Skeletal muscle satellite cell (primary cell): ENCODE data around the gene TMEM213. TPM values are rescaled to one million over a fixed set of nuclear protein-coding genes. Genes with fewer than 3 reads are reported as not detected.

ENCODE experiments used
- H3K27me3 ChIP-seq: 2 replicates; pipeline ENCODE4 v1.7.0; 2013; ENCODE audit warnings: low read length; ENCODE audit not compliant: control insufficient read depth, insufficient read depth
- H3K36me3 ChIP-seq: 2 replicates; pipeline ENCODE4 v1.7.0; 2013; ENCODE audit warnings: mild to moderate bottlenecking, control low read depth, low read length; ENCODE audit not compliant: insufficient read depth
- H3K4me1 ChIP-seq: 2 replicates; pipeline ENCODE4 v1.7.0; 2013; ENCODE audit warnings: low read length; ENCODE audit not compliant: control insufficient read depth, insufficient read depth
- H3K4me2 ChIP-seq: 2 replicates; pipeline ENCODE4 v1.7.0; 2013; ENCODE audit warnings: mild to moderate bottlenecking, low read length
- H3K4me3 ChIP-seq: 2 replicates; pipeline ENCODE4 v1.7.0; 2013; ENCODE audit warnings: low read length
- H3K9ac ChIP-seq: 2 replicates; pipeline ENCODE4 v1.7.0; 2013; ENCODE audit warnings: mild to moderate bottlenecking, low read depth, low read length, moderate library complexity
- H3K9me3 ChIP-seq: replicated peaks from 2 replicates; pipeline ENCODE4 v1.7.0; 2013; ENCODE audit warnings: mild to moderate bottlenecking, control low read depth, low read length
- small RNA-seq: library from RNA; depleted of rRNA; stranded (forward); fragments of <200 nt; gene quantifications from one replicate; pipeline ENCODE3, GENCODE V24; 2012

TMEM213 gene

DNA sequence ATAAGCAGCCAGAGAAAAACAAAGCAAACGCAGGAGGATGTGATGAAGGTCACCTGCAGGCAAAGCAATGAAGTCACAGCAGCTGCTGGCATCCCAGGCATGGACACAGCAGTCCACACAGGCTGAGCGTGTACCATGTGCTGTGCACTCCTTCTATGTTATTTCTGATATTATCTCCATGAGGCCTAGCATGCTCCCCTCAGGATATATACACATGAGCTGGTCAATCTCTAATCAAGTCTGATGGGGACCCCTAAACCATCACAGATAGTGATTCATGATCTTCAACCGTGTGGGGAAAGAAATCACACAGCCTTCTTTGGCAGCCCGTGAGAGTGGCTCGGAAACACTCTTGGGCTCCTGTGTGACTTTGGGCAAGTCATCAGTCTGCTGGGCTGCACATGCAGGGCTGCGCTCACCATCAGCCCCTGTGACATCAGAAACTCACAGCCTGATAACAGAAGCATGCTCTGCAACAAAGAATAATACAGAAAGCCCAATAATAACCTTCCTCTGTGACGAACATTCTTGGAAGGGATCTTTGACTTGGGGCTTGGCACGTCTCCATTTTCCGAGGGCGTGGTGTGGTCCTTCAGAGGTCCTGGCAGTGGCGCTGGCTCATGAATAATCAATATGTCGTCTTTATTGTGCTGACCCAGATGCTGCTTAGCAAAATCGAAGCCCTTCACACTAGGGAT is 83.2 kb downstream of the TMEM213 start:
- Histone ChIP-seq H3K9ac (no peak overlapping the region), H3K36me3 (no peaks in the 10 kb centered on the region), H3K9me3 (no peaks in the 10 kb centered on the region), H3K4me2 (no peak overlapping the region), H3K4me1 (peaks cover 9% of the 10 kb centered on the region), H3K27me3 (no peaks in the 10 kb centered on the region), H3K4me3 (no peak overlapping the region)

DNA sequence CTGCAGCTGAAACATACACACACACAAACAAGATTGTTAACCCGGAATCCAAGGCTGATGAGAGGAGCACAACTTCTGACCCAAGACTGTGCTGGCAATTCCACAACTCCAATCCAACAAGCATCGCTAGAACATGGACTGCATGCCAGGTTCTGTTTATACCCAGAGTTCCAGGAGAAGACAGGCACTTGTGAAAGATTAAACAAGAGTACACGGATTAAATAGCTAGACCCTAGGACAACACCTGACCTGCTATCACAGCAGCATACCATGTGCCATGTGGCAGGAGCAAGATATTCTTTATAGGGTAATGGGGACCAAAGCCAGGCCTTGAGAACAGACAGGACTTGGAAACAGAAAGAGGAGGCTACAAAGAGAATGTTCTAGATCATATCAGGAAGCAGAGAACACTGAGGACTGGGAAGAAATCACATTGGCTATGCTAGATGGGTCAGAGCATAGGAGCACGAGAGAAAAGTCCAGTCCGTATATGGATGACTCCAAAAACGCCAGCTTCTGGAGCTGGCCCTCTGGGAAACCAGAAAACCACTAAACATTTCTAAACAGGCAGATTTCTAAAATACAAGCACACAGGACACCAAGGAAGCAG is 83.9 kb downstream of the TMEM213 start:
- Histone ChIP-seq H3K4me1 (peaks cover 2% of the 10 kb centered on the region), H3K36me3 (no peaks in the 10 kb centered on the region), H3K4me2 (no peak overlapping the region), H3K27me3 (no peaks in the 10 kb centered on the region), H3K9ac (no peak overlapping the region), H3K4me3 (no peak overlapping the region), H3K9me3 (no peaks in the 10 kb centered on the region)

DNA sequence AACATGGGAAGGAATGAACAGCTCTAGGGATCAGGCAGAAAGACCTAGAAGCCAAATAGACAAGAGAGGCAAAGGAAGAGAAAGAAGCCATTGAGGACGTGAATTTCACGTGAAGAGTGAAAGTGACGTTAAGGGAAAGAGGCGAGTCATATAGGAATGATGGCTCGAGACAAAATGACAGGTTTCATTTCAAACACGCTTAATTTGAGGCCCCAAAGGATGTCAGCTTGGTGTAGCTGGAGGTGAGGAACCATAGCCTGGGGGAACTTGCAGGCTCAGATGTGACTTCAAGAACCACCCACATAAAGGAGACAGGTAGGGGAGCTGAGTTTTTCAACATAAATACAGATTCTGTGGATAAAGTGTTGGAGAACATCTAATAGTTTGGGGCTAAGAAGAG is 84.5 kb downstream of the TMEM213 start:
- Histone ChIP-seq H3K4me1 (no peaks in the 10 kb centered on the region), H3K9ac (no peak overlapping the region), H3K36me3 (no peaks in the 10 kb centered on the region), H3K27me3 (no peaks in the 10 kb centered on the region), H3K9me3 (no peaks in the 10 kb centered on the region), H3K4me2 (no peak overlapping the region), H3K4me3 (no peak overlapping the region)

DNA sequence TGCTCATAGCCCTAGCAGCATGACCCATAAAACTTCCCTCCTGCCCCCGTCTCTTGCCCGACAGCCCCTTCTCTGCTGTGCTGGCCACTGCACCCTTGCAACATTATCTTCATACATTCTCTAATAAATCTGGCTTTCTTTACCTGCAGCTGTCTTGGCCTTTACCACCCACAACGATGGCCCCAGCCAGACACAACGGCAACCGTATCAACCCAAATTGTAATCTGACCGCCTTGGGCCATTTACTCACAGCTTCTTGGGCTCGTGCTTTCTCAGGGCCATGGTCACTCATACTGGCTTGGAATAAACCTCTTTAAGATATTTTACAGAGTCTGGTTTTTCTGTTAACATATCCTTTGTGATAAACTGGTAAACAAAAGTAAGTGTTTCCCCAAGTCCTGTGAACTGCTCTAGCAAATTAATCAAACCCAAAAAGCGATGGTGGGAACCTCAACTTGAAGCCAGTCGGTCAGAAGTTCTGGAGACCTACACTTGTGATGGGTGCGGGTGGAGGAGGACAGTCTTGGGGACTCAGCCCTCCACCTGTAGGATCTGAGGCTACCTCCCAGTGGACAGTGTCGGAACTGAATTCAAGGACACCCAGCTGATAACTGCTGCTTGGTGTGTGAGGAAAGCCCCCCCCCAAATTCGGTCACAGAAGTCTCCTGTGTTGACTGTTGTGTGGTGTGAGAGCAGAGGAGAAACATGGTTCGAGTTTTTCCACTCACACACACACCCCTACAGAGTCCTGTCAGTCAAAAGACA is 87.8 kb downstream of the TMEM213 start:
- H3K9me3 ChIP-seq: no peaks in the 10 kb centered on the region
- H3K4me3 ChIP-seq: no peak overlapping the region
- H3K4me1 ChIP-seq: no peaks in the 10 kb centered on the region

DNA sequence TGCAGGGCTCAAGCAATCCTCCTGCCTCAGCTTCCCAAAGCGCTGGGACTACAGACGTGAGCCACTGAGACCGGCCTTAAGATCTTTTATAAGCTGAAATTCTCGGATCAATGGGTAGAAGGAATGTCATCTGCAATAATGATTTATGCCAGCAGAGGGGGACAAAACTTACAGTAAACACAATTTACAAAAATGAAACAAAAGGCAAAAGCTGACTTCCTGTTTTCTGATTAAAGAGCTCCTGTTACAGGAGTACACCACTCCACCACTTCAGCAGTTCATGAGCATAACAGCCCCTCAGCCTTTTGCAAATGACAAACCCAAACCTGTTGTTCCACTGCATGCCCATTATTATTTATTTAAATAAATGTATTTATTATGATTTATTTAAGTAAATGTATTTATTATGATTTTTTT is 88.7 kb downstream of the TMEM213 start:
- no peaks in the 10 kb centered on the region for H3K27me3 ChIP-seq

More for the DNA sequence above, 87.8 kb downstream of the TMEM213 start:
- H3K9ac ChIP-seq: no peak overlapping the region
- H3K36me3 ChIP-seq: no peaks in the 10 kb centered on the region
- H3K4me2 ChIP-seq: no peak overlapping the region
- H3K27me3 ChIP-seq: no peaks in the 10 kb centered on the region

DNA sequence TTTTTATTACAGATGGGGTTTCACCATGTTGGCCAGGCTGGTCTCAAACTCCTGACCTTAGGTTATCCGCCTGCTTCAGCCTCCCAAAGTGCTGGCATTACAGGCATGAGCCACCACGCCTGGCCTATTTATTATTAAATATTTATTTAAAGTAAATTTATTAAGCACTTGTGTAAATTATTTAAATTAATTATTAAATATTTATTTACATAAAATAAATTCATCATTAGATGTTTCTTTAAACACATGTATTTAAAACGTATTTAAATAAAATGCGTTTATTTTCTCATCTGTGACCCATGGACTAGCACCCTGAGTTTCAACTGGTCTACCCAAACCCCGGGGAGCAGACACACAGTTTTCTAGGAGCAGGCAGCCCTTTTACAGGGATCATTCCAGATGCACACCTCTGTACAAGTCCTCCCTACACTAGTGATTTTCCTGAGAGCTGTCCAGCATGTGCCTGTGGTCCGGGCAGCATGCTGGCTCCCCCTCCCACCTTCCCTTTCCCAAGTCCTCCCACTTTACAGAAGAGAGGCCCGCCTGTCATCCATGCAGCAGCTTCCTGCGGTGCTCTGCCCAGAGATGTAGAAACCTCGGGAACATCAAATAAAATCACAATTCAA is 89.4 kb downstream of the TMEM213 start:
- Histone ChIP-seq H3K4me2 (no peak overlapping the region), H3K9me3 (no peaks in the 10 kb centered on the region), H3K36me3 (no peaks in the 10 kb centered on the region), H3K9ac (no peak overlapping the region), H3K27me3 (no peaks in the 10 kb centered on the region), H3K4me1 (no peaks in the 10 kb centered on the region), H3K4me3 (no peak overlapping the region)

More for the DNA sequence above, 88.7 kb downstream of the TMEM213 start:
- H3K9ac ChIP-seq: no peak overlapping the region
- H3K4me1 ChIP-seq: no peaks in the 10 kb centered on the region
- H3K4me2 ChIP-seq: peak overlapping the region; percentile 56
- no peaks in the 10 kb centered on the region for H3K9me3 ChIP-seq
- H3K36me3 ChIP-seq: no peaks in the 10 kb centered on the region
- H3K4me3 ChIP-seq: no peak overlapping the region

Small RNA genes within 50 kb of the gene (small RNA-seq; reads per million reads assigned to genes)
- not detected for gene RNU6-1272P
